Activated gamma-delta T cell (primary cell): Measurements from ENCODE around the gene RNF138.
"Not testable (repeated sequence)": the region's sequence is repeated elsewhere in the genome, so short reads cannot be mapped to it uniquely, and the experiment has no call there.

Experiments
- DNase-seq: peaks from one replicate; lab custom pipeline; 2025; lab: John Stamatoyannopoulos, UW
- total RNA-seq, 2 donors: gene quantifications; one replicate each; lab custom pipeline; 2026; lab: John Stamatoyannopoulos, UW

The RNF138 gene
- 42.0 to 46.8 reads per million in 2 donors for total RNA-seq

- DNase-seq: peak; percentile 86
Measured at GRCh38 chr18:32091724-32092421, at the start of gene RNF138. Gene RNF138 (plus strand): TSS chr18:32091874. CDS start chr18:32092777, 903 bp downstream.

- DNase-seq: no peak
Measured at GRCh38 chr18:32042337-32042736, 49.3 kb upstream of the RNF138 start.

- no peak for DNase-seq
Measured at GRCh38 chr18:32048507-32049091, 43.1 kb upstream of the RNF138 start.

GRCh38 chr18:32049393-32050171 lies 42.1 kb upstream of the RNF138 start:
- DNase-seq: peak; percentile 18

- no peak for DNase-seq
Measured at GRCh38 chr18:32056613-32057358, 34.9 kb upstream of the RNF138 start.

GRCh38 chr18:32057624-32058165 lies 34.0 kb upstream of the RNF138 start:
- no peak for DNase-seq

- DNase-seq: no peak
Measured at GRCh38 chr18:32060026-32060425, 31.6 kb upstream of the RNF138 start.

GRCh38 chr18:32067375-32068167 lies 24.1 kb upstream of the RNF138 start:
- DNase-seq: no peak

- DNase-seq: no peak
Measured at GRCh38 chr18:32072321-32072720, 19.4 kb upstream of the RNF138 start.

- no peak for DNase-seq
Measured at GRCh38 chr18:32074206-32074605, 17.5 kb upstream of the RNF138 start.

- no peak for DNase-seq
Measured at GRCh38 chr18:32078845-32079244, 12.8 kb upstream of the RNF138 start.

GRCh38 chr18:32081881-32082280 lies 9.8 kb upstream of the RNF138 start:
- no peak for DNase-seq

GRCh38 chr18:32083781-32084180 lies 7.9 kb upstream of the RNF138 start:
- DNase-seq: no peak

GRCh38 chr18:32086881-32087280 lies 4.8 kb upstream of the RNF138 start:
- no peak for DNase-seq

GRCh38 chr18:32090831-32091230 lies 843 bp upstream of the RNF138 start:
- not testable (repeated sequence) for DNase-seq

- no peak for DNase-seq
Measured at GRCh38 chr18:32091325-32091723, 350 bp upstream of the RNF138 start.

GRCh38 chr18:32092422-32093101 lies 888 bp downstream of the RNF138 start:
- peak; percentile 97 for DNase-seq

- no peak for DNase-seq
Measured at GRCh38 chr18:32093102-32093511, 1.4 kb downstream of the RNF138 start.

GRCh38 chr18:32093523-32093922 lies 1.8 kb downstream of the RNF138 start:
- no peak for DNase-seq

GRCh38 chr18:32095192-32095899 lies 3.7 kb downstream of the RNF138 start:
- DNase-seq: no peak
